NCI-H1694 (cell line): ENCODE results near the gene LRTM2.

Source experiments
- DNase-seq: peaks from one replicate; lab custom pipeline; 2025; lab: John Stamatoyannopoulos, UW

LRTM2 gene

GRCh38 chr12:1820191-1820895, at the start of gene LRTM2:
Gene LRTM2, plus strand, starts transcription at chr12:1820565. Its CDS starts 7,584 bp downstream, at chr12:1828149.
- DNase-seq = peak; percentile 58

- DNase-seq = no peak
These were observed 46.3 kb upstream of the LRTM2 start for GRCh38 chr12:1773937-1774655.

- DNase-seq = peak; percentile 39
These were observed 44.0 kb upstream of the LRTM2 start for GRCh38 chr12:1776170-1776921.

GRCh38 chr12:1777798-1778197, 42.6 kb upstream of the LRTM2 start:
- DNase-seq = no peak

GRCh38 chr12:1778911-1779310, 41.5 kb upstream of the LRTM2 start:
- DNase-seq = no peak

- DNase-seq = no peak
These were observed 40.6 kb upstream of the LRTM2 start for GRCh38 chr12:1779783-1780182.

GRCh38 chr12:1781772-1782171, 38.6 kb upstream of the LRTM2 start:
- no peak for DNase-seq

GRCh38 chr12:1782215-1782614, 38.1 kb upstream of the LRTM2 start:
- no peak for DNase-seq

GRCh38 chr12:1787714-1788113, 32.7 kb upstream of the LRTM2 start:
- no peak for DNase-seq

GRCh38 chr12:1790444-1790843, 29.9 kb upstream of the LRTM2 start:
- no peak for DNase-seq

- DNase-seq = peak; percentile 77
These were observed 29.1 kb upstream of the LRTM2 start for GRCh38 chr12:1791104-1791841.

- DNase-seq = no peak
These were observed 28.0 kb upstream of the LRTM2 start for GRCh38 chr12:1792406-1792805.

- DNase-seq = no peak
These were observed 26.7 kb upstream of the LRTM2 start for GRCh38 chr12:1793426-1794210.

- no peak for DNase-seq
These were observed 25.8 kb upstream of the LRTM2 start for GRCh38 chr12:1794440-1795090.

GRCh38 chr12:1795221-1795784, 25.1 kb upstream of the LRTM2 start:
- peak; percentile 32 for DNase-seq

GRCh38 chr12:1795785-1796514, 24.4 kb upstream of the LRTM2 start:
- peak; percentile 82 for DNase-seq

GRCh38 chr12:1796515-1797010, 23.8 kb upstream of the LRTM2 start:
- DNase-seq = no peak

- no peak for DNase-seq
These were observed 23.1 kb upstream of the LRTM2 start for GRCh38 chr12:1797011-1797901.
